ENCODE data around the gene STAMBPL1. TPM values are rescaled to one million over a fixed set of nuclear protein-coding genes. Genes with fewer than 3 reads are reported as not detected.

The STAMBPL1 gene
- total RNA-seq, 1 donor from 2014 or later: 2.9 TPM

- no peak for DNase-seq (ENCODE audit: low spot score)
- intact Hi-C loops (cut with DNase I): loop anchor here (5.0 kb wide), 1 partner anchor 91 kb away; no protein-coding TSS in a partner anchor
Observed at GRCh38 chr10:88936656-88937055, 56.6 kb downstream of the STAMBPL1 start.

- DNase-seq (ENCODE audit: low spot score): no peak
- intact Hi-C loops (cut with DNase I): loop anchor here (5.0 kb wide), 1 partner anchor 89 kb away; no protein-coding TSS in a partner anchor
Observed at GRCh38 chr10:88938039-88938438, 58.0 kb downstream of the STAMBPL1 start.

- no peak for DNase-seq (ENCODE audit: low spot score)
- intact Hi-C loops (cut with DNase I): loop anchor here (5.0 kb wide), 1 partner anchor 88 kb away; no protein-coding TSS in a partner anchor
Observed at GRCh38 chr10:88938938-88939337, 58.9 kb downstream of the STAMBPL1 start.

GRCh38 chr10:88941026-88941425 is 61.0 kb downstream of the STAMBPL1 start:
- no peak for DNase-seq (ENCODE audit: low spot score)
- intact Hi-C loops (cut with DNase I): no loop called here

GRCh38 chr10:88943778-88944177 is 63.7 kb downstream of the STAMBPL1 start:
- intact Hi-C loops (cut with DNase I): no loop called here
- DNase-seq (ENCODE audit: low spot score): no peak

GRCh38 chr10:88944813-88945212 is 64.8 kb downstream of the STAMBPL1 start:
- DNase-seq (ENCODE audit: low spot score): no peak
- intact Hi-C loops (cut with DNase I): no loop called here

- intact Hi-C loops (cut with DNase I): no loop called here
- no peak for DNase-seq (ENCODE audit: low spot score)
Observed at GRCh38 chr10:88946200-88946599, 66.2 kb downstream of the STAMBPL1 start.

GRCh38 chr10:88946965-88947590 is 67.0 kb downstream of the STAMBPL1 start:
- intact Hi-C loops (cut with DNase I): no loop called here
- DNase-seq (ENCODE audit: low spot score): no peak

GRCh38 chr10:88949051-88949450 is 69.0 kb downstream of the STAMBPL1 start:
- intact Hi-C loops (cut with DNase I): no loop called here
- DNase-seq (ENCODE audit: low spot score): no peak

- intact Hi-C loops (cut with DNase I): no loop called here
- no peak for DNase-seq (ENCODE audit: low spot score)
Observed at GRCh38 chr10:88949912-88950837, 70.1 kb downstream of the STAMBPL1 start.

- intact Hi-C loops (cut with DNase I): no loop called here
- DNase-seq (ENCODE audit: low spot score): peak; percentile 74
Observed at GRCh38 chr10:88952647-88953111, 72.6 kb downstream of the STAMBPL1 start, which contains the start of gene ACTA2. Gene ACTA2 (minus strand): TSS chr10:88952773. CDS start chr10:88948930, 3,843 bp downstream.

GRCh38 chr10:88953662-88954061 is 73.6 kb downstream of the STAMBPL1 start:
- intact Hi-C loops (cut with DNase I): no loop called here
- DNase-seq (ENCODE audit: low spot score): no peak

GRCh38 chr10:88954458-88955083 is 74.5 kb downstream of the STAMBPL1 start:
- intact Hi-C loops (cut with DNase I): no loop called here
- DNase-seq (ENCODE audit: low spot score): no peak

- intact Hi-C loops (cut with DNase I): no loop called here
- no peak for DNase-seq (ENCODE audit: low spot score)
Observed at GRCh38 chr10:88957381-88957780, 77.3 kb downstream of the STAMBPL1 start.

GRCh38 chr10:88958721-88959120 is 78.7 kb downstream of the STAMBPL1 start:
- no peak for DNase-seq (ENCODE audit: low spot score)
- intact Hi-C loops (cut with DNase I): no loop called here

GRCh38 chr10:88960802-88961201 is 80.8 kb downstream of the STAMBPL1 start:
- intact Hi-C loops (cut with DNase I): no loop called here
- no peak for DNase-seq (ENCODE audit: low spot score)

GRCh38 chr10:88961266-88961665 is 81.2 kb downstream of the STAMBPL1 start:
- no peak for DNase-seq (ENCODE audit: low spot score)
- intact Hi-C loops (cut with DNase I): no loop called here

- intact Hi-C loops (cut with DNase I): no loop called here
Observed at GRCh38 chr10:88962336-88962735, 82.3 kb downstream of the STAMBPL1 start.

GRCh38 chr10:88963318-88963717 is 83.3 kb downstream of the STAMBPL1 start:
- DNase-seq (ENCODE audit: low spot score): no peak
- intact Hi-C loops (cut with DNase I): no loop called here

More at GRCh38 chr10:88962336-88962735, 82.3 kb downstream of the STAMBPL1 start:
- no peak for DNase-seq (ENCODE audit: low spot score)

GRCh38 chr10:88964360-88964759 is 84.3 kb downstream of the STAMBPL1 start:
- intact Hi-C loops (cut with DNase I): no loop called here
- no peak for DNase-seq (ENCODE audit: low spot score)
